ENCODE data around the gene AJAP1. TPM values are rescaled to one million over a fixed set of nuclear protein-coding genes. Genes with fewer than 3 reads are reported as not detected.

The AJAP1 gene
- total and polyA plus RNA-seq, 12 donors: 0.02 to 0.94 (median 0.09) TPM; not detected in 3

- H3K27ac ChIP-seq: no peak overlapping the region
- intact Hi-C loops (cut with DNase I): no loop called here
- WGBS, 2 donors: 79% methylated on average over 11 of the region's 11 CpGs
- no peaks in the 10 kb centered on the region for H3K9me3 ChIP-seq
- no peaks in the 10 kb centered on the region for H3K36me3 ChIP-seq
- no peak overlapping the region for H3K4me3 ChIP-seq
- TF ChIP-seq CTCF (IDR thresholded peaks at IDR 0.05): no peak
- peaks cover 0 to 49% (median 14%) of the 10 kb centered on the region in 7 donors for H3K27me3 ChIP-seq
- DNase-seq (no peak), ATAC-seq (no peak)
- H3K4me1 ChIP-seq: no peaks in the 10 kb centered on the region
These were observed 33.5 kb downstream of the AJAP1 start for GRCh38 chr1:4687943-4688342.

- Histone ChIP-seq H3K4me1 (no peaks in the 10 kb centered on the region), H3K36me3 (no peaks in the 10 kb centered on the region), H3K27ac (no peak overlapping the region), H3K9me3 (no peaks in the 10 kb centered on the region), H3K4me3 (no peak overlapping the region), H3K27me3 (peaks cover 0 to 37% (median 12%) of the 10 kb centered on the region in 7 donors)
- intact Hi-C loops (cut with DNase I): no loop called here
- no peak for TF ChIP-seq CTCF (IDR thresholded peaks at IDR 0.05)
- 82 to 84% methylated on average over 24 of the region's 24 CpGs for WGBS, 2 donors
- no peak for DNase-seq
- no peak for ATAC-seq
These were observed 35.0 kb downstream of the AJAP1 start for GRCh38 chr1:4689271-4689935.

- intact Hi-C loops (cut with DNase I): no loop called here
- no peak for TF ChIP-seq CTCF (IDR thresholded peaks at IDR 0.05)
- Histone ChIP-seq H3K4me1 (no peaks in the 10 kb centered on the region), H3K36me3 (no peaks in the 10 kb centered on the region), H3K27ac (no peak overlapping the region), H3K4me3 (no peak overlapping the region), H3K9me3 (no peaks in the 10 kb centered on the region), H3K27me3 (peaks cover 0 to 31% (median 13%) of the 10 kb centered on the region in 7 donors)
- ATAC-seq: no peak
- 91 to 92% methylated on average over 19 of the region's 19 CpGs for WGBS, 2 donors
- no peak for DNase-seq
These were observed 35.7 kb downstream of the AJAP1 start for GRCh38 chr1:4689941-4690635.

GRCh38 chr1:4690951-4691675 lies 36.7 kb downstream of the AJAP1 start:
- DNase-seq (no peak), ATAC-seq (no peak)
- TF ChIP-seq CTCF (IDR thresholded peaks at IDR 0.05): no peak
- Histone ChIP-seq H3K4me3 (no peak overlapping the region), H3K9me3 (no peaks in the 10 kb centered on the region), H3K27me3 (peaks cover 0 to 24% (median 10%) of the 10 kb centered on the region in 7 donors), H3K27ac (no peak overlapping the region), H3K4me1 (no peaks in the 10 kb centered on the region), H3K36me3 (no peaks in the 10 kb centered on the region)
- intact Hi-C loops (cut with DNase I): no loop called here
- 87 to 89% methylated on average over 19 of the region's 19 CpGs for WGBS, 2 donors

Measured in heart right ventricle (tissue), 16 donors.